ENCODE measurements around the gene CDC14A. TPM values are rescaled to one million over a fixed set of nuclear protein-coding genes. Genes with fewer than 3 reads are reported as not detected.

CDC14A gene
- total and polyA plus RNA-seq, 11 donors: 1.7 to 8.8 (median 3.5) TPM

DNA sequence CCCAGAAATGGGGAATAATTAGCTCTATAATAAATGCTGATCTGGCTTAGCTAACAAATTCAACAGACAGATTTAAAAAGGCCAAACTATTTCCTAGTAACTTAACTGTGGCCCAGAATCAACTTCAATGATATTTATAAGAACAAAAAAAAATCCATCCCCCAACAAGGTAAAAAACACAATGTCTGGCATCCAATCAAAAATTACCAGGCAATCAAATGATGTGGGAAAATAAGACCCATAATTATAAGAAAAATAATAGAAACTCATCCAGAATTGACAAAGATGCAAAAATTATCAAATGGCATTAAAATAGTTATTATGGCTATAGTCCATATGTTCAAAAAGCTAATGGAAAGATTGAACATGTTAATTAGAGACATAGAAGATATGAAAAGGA is 42.4 kb upstream of the CDC14A start:
- H3K27ac ChIP-seq: no peak overlapping the region
- intact Hi-C loops (cut with DNase I): no loop called here
- no peaks in the 10 kb centered on the region for H3K36me3 ChIP-seq
- H3K27me3 ChIP-seq: no peaks in the 10 kb centered on the region
- H3K4me3 ChIP-seq: no peak overlapping the region
- H3K9me3 ChIP-seq: peaks cover 0 to 10% (median 0%) of the 10 kb centered on the region in 12 donors
- no peak for ATAC-seq
- TF ChIP-seq, protein P1, sequence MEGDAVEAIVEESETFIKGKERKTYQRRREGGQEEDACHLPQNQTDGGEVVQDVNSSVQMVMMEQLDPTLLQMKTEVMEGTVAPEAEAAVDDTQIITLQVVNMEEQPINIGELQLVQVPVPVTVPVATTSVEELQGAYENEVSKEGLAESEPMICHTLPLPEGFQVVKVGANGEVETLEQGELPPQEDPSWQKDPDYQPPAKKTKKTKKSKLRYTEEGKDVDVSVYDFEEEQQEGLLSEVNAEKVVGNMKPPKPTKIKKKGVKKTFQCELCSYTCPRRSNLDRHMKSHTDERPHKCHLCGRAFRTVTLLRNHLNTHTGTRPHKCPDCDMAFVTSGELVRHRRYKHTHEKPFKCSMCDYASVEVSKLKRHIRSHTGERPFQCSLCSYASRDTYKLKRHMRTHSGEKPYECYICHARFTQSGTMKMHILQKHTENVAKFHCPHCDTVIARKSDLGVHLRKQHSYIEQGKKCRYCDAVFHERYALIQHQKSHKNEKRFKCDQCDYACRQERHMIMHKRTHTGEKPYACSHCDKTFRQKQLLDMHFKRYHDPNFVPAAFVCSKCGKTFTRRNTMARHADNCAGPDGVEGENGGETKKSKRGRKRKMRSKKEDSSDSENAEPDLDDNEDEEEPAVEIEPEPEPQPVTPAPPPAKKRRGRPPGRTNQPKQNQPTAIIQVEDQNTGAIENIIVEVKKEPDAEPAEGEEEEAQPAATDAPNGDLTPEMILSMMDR (IDR thresholded peaks at IDR 0.05): no peak
- TF ChIP-seq POLR2A (IDR thresholded peaks at IDR 0.05): no peak
- H3K4me1 ChIP-seq: peaks cover 0 to 4% (median 0%) of the 10 kb centered on the region in 12 donors
- DNase-seq: no peak

DNA sequence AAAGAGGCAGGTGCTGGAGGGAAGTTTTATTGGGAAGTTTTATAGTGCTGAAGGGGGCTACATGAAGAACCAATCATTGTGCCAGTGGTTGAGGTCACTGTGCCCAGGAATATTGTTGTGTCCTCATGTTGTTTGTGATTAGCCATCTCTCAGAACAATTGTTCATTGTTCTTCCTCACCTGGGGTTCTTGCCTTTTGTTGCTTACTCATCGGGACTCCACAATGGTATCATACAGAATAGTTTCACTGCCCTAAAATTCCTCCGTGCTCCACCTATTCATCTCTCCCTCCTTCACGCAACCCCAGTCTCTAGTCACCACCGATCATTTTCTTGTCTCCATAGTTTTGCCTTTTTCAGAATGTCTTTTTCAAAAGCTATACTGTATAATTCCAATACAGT is 38.9 kb upstream of the CDC14A start:
- 79 to 86% (median 83%) methylated on average over 4 of the region's 4 CpGs for WGBS, 4 donors
- peaks cover 0 to 4% (median 0%) of the 10 kb centered on the region in 12 donors for H3K4me1 ChIP-seq
- no peak overlapping the region for H3K27ac ChIP-seq
- DNase-seq: no peak
- no peaks in the 10 kb centered on the region for H3K27me3 ChIP-seq
- TF ChIP-seq, protein P1 (IDR thresholded peaks at IDR 0.05): no peak
- no peak for TF ChIP-seq POLR2A (IDR thresholded peaks at IDR 0.05)
- peaks cover 0 to 31% (median 6%) of the 10 kb centered on the region in 12 donors for H3K9me3 ChIP-seq
- intact Hi-C loops (cut with DNase I): no loop called here
- H3K4me3 ChIP-seq: no peak overlapping the region
- H3K36me3 ChIP-seq: no peaks in the 10 kb centered on the region
- no peak for ATAC-seq

DNA sequence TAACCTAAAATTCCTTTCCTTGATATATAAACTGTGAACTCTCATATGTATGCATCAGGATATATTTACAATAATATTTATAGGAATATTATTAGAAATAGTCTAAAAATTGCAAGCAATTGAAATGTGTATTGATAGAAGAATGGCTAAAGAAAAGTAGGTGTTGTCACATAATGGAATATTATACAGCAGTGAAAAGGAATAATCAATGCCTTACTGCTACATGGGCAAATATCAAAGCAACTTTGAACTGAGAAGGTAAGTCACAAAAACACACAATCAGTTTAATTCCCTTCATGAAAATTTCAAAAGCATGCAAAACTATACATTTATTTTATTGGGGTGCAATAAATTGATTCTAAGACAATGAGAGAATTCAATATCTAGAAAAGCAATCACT is 35.7 kb upstream of the CDC14A start:
- Histone ChIP-seq H3K9me3 (peaks cover 0 to 39% (median 7%) of the 10 kb centered on the region in 12 donors), H3K27ac (no peak overlapping the region), H3K4me1 (peaks cover 0 to 4% (median 0%) of the 10 kb centered on the region in 12 donors), H3K36me3 (no peaks in the 10 kb centered on the region), H3K4me3 (no peak overlapping the region), H3K27me3 (no peaks in the 10 kb centered on the region)
- DNase-seq (no peak), ATAC-seq (no peak)
- intact Hi-C loops (cut with DNase I): no loop called here
- TF ChIP-seq, protein P1 (IDR thresholded peaks at IDR 0.05): no peak
- no peak for TF ChIP-seq POLR2A (IDR thresholded peaks at IDR 0.05)

DNA sequence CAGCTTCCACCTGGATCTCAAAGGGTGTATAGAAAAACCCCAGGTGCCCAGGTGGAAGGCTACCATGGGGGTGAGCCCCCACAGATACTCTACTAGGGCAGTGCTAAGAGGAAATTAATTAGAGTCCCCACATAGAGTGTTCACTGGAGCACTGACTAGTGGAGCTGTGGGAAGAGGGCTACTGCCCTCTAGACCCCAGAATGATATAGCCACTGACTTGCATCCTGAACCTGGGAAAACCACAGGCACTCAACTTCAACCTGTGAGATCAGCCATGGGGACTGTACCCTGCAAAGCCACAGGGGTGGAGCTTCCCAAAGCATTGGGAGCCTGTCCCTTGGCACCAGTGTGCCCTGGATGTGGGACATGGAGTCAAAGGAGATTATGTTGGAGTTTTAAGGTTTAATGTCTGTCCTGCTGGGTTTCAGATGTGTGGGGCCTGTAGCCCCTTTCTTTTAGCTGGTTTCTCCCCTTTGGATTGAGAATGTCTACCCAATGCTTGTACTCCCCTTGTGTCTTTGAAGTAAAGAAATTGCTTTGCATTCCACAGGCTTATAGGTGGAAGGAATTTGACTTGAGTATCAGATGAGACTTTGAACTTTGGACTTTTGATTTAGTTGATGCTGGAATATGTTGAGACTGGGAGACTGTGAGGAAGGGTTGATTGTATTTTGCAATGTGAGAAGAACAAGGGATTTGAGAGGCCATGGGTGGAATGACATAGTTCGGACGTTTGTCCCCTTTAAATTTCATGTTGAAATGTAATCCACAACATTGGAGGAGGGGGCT is 31.8 kb upstream of the CDC14A start:
- TF ChIP-seq, protein P1 (IDR thresholded peaks at IDR 0.05): no peak
- no peak for TF ChIP-seq POLR2A (IDR thresholded peaks at IDR 0.05)
- peaks cover 0 to 39% (median 7%) of the 10 kb centered on the region in 12 donors for H3K9me3 ChIP-seq

More for the DNA sequence above, 31.8 kb upstream of the CDC14A start:
- DNase-seq: no peak
- no peak for ATAC-seq
- Histone ChIP-seq H3K27me3 (no peaks in the 10 kb centered on the region), H3K4me1 (peaks cover 0 to 12% (median 0%) of the 10 kb centered on the region in 12 donors), H3K36me3 (no peaks in the 10 kb centered on the region), H3K4me3 (no peak overlapping the region), H3K27ac (no peak overlapping the region)
- 85 to 93% (median 89%) methylated on average over 2 of the region's 2 CpGs for WGBS, 4 donors
- intact Hi-C loops (cut with DNase I): no loop called here

Data from heart left ventricle (tissue), 16 donors.